IPS-18c (cell line): ENCODE data around the gene GAK.

ENCODE experiments used
- H3K4me3 ChIP-seq: 2 replicates; pipeline ENCODE4 v1.7.0; 2013; ENCODE audit warnings: low read depth, mild to moderate bottlenecking, low read length, moderate library complexity; ENCODE audit not compliant: insufficient read depth
- H3K9me3 ChIP-seq: one replicate; pipeline ENCODE4 v1.6.1; 2013; ENCODE audit warnings: mild to moderate bottlenecking, low read length, moderate library complexity; ENCODE audit not compliant: control insufficient read depth, insufficient read depth

GAK gene

GRCh38 chr4:957231-957580 lies 25.1 kb upstream of the GAK start:
- H3K9me3 ChIP-seq, result no peaks in the 10 kb centered on the region
- H3K4me3 ChIP-seq, result no peak overlapping the region

GRCh38 chr4:956531-957230 lies 24.6 kb upstream of the GAK start:
- H3K9me3 ChIP-seq, result no peaks in the 10 kb centered on the region
- no peak overlapping the region for H3K4me3 ChIP-seq

- Histone ChIP-seq H3K9me3 (no peaks in the 10 kb centered on the region), H3K4me3 (no peak overlapping the region)
Measured at GRCh38 chr4:955931-956381, 23.8 kb upstream of the GAK start.

DNA sequence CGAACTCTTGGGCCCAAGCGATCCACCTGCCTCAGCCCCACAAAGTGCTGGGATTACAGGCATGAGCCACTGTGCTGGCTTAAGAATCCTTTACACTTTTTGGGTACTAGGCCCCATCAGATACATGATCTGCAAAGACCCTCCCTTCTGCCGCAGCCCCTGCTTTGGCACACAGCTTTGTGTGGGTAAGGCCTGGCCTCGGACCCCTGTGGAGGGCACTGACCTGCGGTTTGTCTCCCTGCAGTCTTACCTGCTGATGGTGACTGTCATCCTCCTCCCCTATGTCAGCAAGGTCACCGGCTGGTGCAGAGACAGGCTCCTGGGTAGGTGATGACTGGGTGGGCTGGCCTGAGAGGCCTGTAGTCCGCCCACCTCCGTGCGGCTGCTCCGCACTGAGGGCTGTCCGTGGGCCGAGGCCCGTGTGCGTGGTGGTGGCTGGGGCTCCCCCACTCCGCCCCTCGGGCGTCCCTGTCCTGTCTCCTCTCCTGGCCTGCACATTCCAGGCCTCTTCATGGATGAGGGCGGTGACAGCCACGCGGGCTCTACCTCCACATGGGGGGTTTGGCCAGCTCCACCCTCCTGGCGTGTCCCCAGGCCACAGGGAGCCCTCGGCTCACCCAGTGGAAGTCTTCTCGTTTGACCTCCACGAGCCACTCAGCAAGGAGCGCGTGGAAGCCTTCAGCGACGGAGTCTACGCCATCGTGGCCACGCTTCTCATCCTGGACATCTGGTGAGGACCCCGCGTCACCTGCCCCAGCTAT lies 23.2 kb upstream of the GAK start:
- Histone ChIP-seq H3K9me3 (no peaks in the 10 kb centered on the region), H3K4me3 (no peak overlapping the region)

DNA sequence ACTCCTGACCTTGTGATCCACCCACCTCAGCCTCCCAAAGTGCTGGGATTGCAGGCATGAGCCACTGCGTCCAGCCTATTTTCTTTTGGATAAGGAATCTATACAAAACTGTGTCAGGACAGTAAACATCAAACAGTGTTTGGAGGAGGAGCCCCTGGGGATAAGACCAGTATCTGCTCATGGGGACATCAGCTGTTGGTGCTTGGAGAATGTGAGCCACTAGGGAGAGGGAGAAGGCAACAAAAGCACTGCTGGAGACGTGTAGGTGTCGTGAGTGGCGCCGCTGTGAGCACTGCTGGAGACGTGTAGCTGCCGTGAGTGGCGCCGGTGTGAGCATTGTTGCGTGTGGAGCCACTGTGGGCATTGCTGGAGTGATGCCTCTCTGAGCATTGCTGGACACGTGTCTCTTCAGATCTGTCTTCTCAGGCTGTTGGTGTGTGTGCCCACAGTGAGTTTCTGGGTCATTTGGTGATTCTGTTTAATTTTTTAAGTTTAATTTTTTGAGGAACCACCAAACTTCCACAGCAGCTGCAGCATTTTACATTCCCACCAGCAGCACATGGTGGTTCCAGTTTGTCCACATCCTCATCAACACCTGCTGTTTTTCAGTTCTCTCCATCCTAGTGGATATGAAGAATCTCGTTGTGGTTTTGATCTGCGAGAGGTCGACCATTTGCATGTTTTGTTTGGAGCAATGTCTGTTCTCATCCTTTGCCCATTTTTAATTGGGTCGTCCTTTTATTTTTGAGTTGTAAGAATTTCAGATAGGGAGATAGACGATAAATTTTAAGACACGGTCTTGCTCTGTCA lies 22.3 kb upstream of the GAK start:
- Histone ChIP-seq H3K9me3 (no peaks in the 10 kb centered on the region), H3K4me3 (no peak overlapping the region)

DNA sequence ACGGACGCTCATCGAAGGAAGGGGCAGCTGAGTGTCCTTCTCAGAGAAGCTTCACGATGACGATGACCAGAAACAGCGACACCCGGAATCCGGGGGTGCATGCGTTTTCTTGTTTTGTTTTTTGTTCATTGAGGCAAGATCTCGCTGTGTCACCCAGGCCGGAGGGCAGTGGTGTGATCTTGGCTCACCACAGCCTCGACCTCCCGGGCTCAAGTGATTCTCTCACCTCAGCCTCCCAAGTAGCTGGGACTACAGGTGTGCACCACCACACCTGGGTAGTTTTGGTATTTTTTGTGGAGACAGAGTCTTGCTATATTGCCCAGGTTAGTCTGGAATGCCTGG lies 21.4 kb upstream of the GAK start:
- no peaks in the 10 kb centered on the region for H3K9me3 ChIP-seq
- no peak overlapping the region for H3K4me3 ChIP-seq

GRCh38 chr4:952881-953573 lies 20.9 kb upstream of the GAK start:
- Histone ChIP-seq H3K9me3 (no peaks in the 10 kb centered on the region), H3K4me3 (no peak overlapping the region)

GRCh38 chr4:951594-952468 lies 19.7 kb upstream of the GAK start:
- no peak overlapping the region for H3K4me3 ChIP-seq
- H3K9me3 ChIP-seq, result no peaks in the 10 kb centered on the region

DNA sequence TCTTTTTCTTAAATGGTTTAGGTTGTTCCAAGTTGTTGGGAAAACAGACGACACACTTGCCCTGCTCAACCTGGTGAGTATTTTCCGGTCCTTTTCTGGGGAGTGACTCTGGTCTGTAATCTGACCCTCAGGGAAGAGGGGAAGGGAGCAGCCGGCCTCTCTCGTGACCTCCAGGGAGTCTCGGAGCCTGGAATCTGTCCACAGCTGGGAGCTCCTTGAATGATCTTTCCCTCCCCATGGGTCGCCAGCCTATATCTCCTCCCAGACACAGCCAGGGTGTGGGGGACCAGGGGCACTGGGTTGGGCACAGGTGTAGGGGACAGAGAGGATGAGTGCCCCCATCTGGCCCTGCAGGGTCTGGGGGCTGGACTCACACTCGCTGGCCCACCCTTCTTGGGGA lies 19.1 kb upstream of the GAK start:
- no peak overlapping the region for H3K4me3 ChIP-seq

DNA sequence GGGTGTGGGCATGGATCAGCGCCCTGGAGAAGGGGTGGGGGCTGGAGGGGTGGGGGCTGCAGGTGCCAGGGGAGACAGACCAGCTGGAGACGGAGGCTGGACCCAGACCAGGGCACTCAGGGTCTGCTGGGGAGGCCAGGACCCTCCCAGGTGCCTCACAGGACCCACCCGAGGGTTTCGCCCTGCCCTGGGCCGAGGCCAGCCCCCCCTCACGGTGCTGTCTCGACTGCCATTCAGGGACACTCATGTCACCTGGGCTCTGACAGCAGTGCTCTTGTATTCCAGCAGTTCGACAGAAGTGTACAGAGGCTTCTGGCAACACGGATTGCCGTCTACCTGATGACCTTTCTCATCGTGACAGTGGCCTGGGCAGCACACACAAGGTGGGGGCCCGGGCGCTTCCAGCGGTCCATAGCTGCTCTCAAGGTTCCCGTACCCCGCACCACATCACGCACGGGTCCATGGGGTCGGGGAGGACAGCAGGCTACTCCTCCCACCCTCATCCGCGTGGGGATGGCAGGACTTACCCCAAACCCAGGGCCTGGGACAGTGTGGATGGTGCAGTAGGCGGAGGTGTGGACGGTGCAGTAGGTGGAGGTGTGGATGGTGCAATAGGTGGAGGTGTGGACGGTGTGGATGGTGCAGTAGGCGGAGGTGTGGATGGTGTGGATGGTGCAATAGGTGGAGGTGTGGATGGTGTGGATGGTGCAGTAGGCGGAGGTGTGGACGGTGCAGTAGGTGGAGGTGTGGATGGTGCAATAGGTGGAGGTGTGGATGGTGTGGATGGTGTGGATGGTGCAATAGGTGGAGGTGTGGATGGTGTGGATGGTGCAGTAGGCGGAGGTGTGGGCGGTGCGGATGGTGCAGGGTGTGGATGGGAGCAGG lies 18.3 kb upstream of the GAK start:
- no peaks in the 10 kb centered on the region for H3K9me3 ChIP-seq
- H3K4me3 ChIP-seq, result no peak overlapping the region

More for the DNA sequence above, 19.1 kb upstream of the GAK start:
- no peaks in the 10 kb centered on the region for H3K9me3 ChIP-seq

DNA sequence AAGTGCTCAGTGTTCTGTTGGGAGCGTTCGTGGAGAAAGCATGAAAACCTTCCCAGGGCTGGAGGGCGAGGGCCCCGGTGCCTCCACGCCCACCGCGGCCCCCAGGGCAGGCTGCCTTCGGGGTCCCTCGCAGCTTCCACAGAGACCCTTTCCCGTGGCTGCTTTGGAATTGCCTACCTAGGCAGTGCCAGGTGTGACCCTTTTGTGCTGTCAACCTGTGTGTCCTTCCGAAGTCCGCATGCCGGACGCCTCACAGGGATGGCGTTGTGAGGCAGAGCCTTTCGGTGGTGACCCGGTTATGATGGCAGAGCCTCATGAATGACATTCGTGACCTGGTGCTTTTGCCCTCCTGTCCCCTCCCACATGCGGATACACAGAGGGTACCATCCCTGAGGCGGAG lies 17.5 kb upstream of the GAK start:
- H3K4me3 ChIP-seq, result no peak overlapping the region
- H3K9me3 ChIP-seq, result no peaks in the 10 kb centered on the region

- H3K4me3 ChIP-seq, result no peak overlapping the region
- H3K9me3 ChIP-seq, result no peaks in the 10 kb centered on the region
Measured at GRCh38 chr4:948936-949300, 16.8 kb upstream of the GAK start.

- H3K9me3 ChIP-seq, result no peaks in the 10 kb centered on the region
- no peak overlapping the region for H3K4me3 ChIP-seq
Measured at GRCh38 chr4:948101-948935, 16.2 kb upstream of the GAK start.

GRCh38 chr4:947491-947971 lies 15.4 kb upstream of the GAK start:
- Histone ChIP-seq H3K9me3 (no peaks in the 10 kb centered on the region), H3K4me3 (no peak overlapping the region)
